Ovary (tissue), 9 donors: ENCODE results near the gene AGXT. TPM values are rescaled to one million over a fixed set of nuclear protein-coding genes. Genes with fewer than 3 reads are reported as not detected.

Experiments used
- DNase-seq, 5 donors: peaks; one replicate each; pipeline ENCODE4 v3.0.0-alpha.2; 2019 to 2020
- H3K27ac ChIP-seq, 2 donors: fragments of 200-600 bp; one replicate each; pipeline versions ENCODE4 v1.5.1 to v1.8.0; 2019 to 2022
- H3K27me3 ChIP-seq: fragments of 200-600 bp; one replicate; pipeline ENCODE4 v1.8.0; 2022
- H3K36me3 ChIP-seq: fragments of 200-600 bp; sonication (generic); one replicate; pipeline ENCODE4 v1.5.1; 2019
- H3K4me1 ChIP-seq: one replicate; pipeline ENCODE4 v1.8.1; 2013; ENCODE audit warnings: mild to moderate bottlenecking, moderate library complexity; ENCODE audit not compliant: insufficient read depth
- H3K4me3 ChIP-seq: fragments of 200-600 bp; sonication (generic); one replicate; pipeline ENCODE4 v1.5.1; 2017
- H3K9me3 ChIP-seq, 2 donors: fragments of 200-600 bp in 1 of 2; sonication (generic) in 1 of 2; one replicate each; pipeline versions ENCODE4 v1.5.1 to v1.8.1; 2013 to 2019; ENCODE audit warnings: mild to moderate bottlenecking in 1 of 2, moderate library complexity in 1 of 2
- EP300 ChIP-seq: sonication (generic); formaldehyde crosslinking; IDR thresholded peaks from one replicate; pipeline ENCODE4 v1.6.1; 2017; ENCODE audit warnings: antibody characterized with exemption
- POLR2A ChIP-seq: fragments of 450-650 bp; IDR thresholded peaks from one replicate; pipeline ENCODE4 v1.6.1; 2017; ENCODE audit warnings: antibody characterized with exemption, mild to moderate bottlenecking, moderate library complexity
- WGBS, 3 donors: extraction: QIAGEN DNeasy Blood & Tissue Kit in 1 of 3; methylation state at CpG; one replicate each; pipeline versions ENCODE4 v1.1.5 to v1.1.7; 2013 to 2017; 5-methylcytosine and 5-hydroxymethylcytosine counted together
- intact Hi-C, 4 donors: fragments of 100-400 bp; cut with DNase I; formaldehyde crosslinking; loops; one replicate each; pipeline versions ENCODE4 v1.11.0 to v1.15.1; 2022 to 2023
- polyA plus RNA-seq, 2 donors: library from polyadenylated mRNA; stranded (reverse); fragments of 200-250 nt in 1 of 2; fragments of 350-450 nt in 1 of 2; fragmentation: Illumina TruSeq in 1 of 2; extraction: RNeasy Lipid Tissue Mini Kit (QIAGEN cat#74804) in 1 of 2; gene quantifications; one replicate each; pipeline ENCODE4 v1.2.3, GENCODE V29; 2013 to 2014
- total RNA-seq, 7 donors: library from RNA; depleted of rRNA in 2 of 7; stranded (reverse); fragments of >200 nt in 2 of 7; fragmentation: NEBNext Ultra II Directional in 3 of 7; extraction: Animal tissue kit (Norgen Biotek cat#: 25700) in 3 of 7; gene quantifications; one replicate each; pipeline versions ENCODE4 v1.1.0 to v1.2.4, GENCODE V29; 2016 to 2023
- TF ChIP-seq, protein P1 (sequence below), 3 donors: fragments of 450-650 bp in 2 of 3; fragments of 200-600 bp in 1 of 3; IDR thresholded peaks; one replicate each; pipeline versions ENCODE4 v1.5.1 to v1.8.0; 2016 to 2022; ENCODE audit warnings: antibody characterized with exemption in 3 of 3, mild to moderate bottlenecking in 1 of 3
- donor health status: DM: no; HTN: no; CAD: no; lungs with moderate emphysema.
- donor health status: DM: no; HTN: no; CAD: no.
- donor health status: Bipolar disorder and iron deficiency.
- donor health status: DM: yes; HTN: yes; CAD: no.
- donor health status: DM: no; HTN: no; CAD: no.
- donor health status: DM: yes; HTN: yes; CAD: no.

Gene AGXT
- total and polyA plus RNA-seq, 9 donors = 0.04 to 0.79 (median 0.25) TPM; not detected in 6

GRCh38 chr2:240825476-240825875 is 43.1 kb upstream of the AGXT start:
- no peak overlapping the region for H3K27ac ChIP-seq
- TF ChIP-seq POLR2A = no peak
- TF ChIP-seq, protein P1, sequence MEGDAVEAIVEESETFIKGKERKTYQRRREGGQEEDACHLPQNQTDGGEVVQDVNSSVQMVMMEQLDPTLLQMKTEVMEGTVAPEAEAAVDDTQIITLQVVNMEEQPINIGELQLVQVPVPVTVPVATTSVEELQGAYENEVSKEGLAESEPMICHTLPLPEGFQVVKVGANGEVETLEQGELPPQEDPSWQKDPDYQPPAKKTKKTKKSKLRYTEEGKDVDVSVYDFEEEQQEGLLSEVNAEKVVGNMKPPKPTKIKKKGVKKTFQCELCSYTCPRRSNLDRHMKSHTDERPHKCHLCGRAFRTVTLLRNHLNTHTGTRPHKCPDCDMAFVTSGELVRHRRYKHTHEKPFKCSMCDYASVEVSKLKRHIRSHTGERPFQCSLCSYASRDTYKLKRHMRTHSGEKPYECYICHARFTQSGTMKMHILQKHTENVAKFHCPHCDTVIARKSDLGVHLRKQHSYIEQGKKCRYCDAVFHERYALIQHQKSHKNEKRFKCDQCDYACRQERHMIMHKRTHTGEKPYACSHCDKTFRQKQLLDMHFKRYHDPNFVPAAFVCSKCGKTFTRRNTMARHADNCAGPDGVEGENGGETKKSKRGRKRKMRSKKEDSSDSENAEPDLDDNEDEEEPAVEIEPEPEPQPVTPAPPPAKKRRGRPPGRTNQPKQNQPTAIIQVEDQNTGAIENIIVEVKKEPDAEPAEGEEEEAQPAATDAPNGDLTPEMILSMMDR (IDR thresholded peaks at IDR 0.05) = no peak
- TF ChIP-seq EP300 = no peak
- no peak for DNase-seq
- 67 to 90% (median 70%) methylated on average over 4 of the region's 4 CpGs for WGBS, 3 donors
- H3K4me3 ChIP-seq = no peak overlapping the region
- no peaks in the 10 kb centered on the region for H3K27me3 ChIP-seq
- H3K36me3 ChIP-seq = no peaks in the 10 kb centered on the region
- H3K4me1 ChIP-seq = peaks cover 1% of the 10 kb centered on the region
- H3K9me3 ChIP-seq = peaks cover 0 to 4% of the 10 kb centered on the region in 2 donors
- intact Hi-C loops = no loop called here

- Histone ChIP-seq H3K36me3 (no peaks in the 10 kb centered on the region), H3K4me1 (peaks cover 6% of the 10 kb centered on the region), H3K9me3 (no peaks in the 10 kb centered on the region), H3K27ac (no peak overlapping the region), H3K27me3 (no peaks in the 10 kb centered on the region), H3K4me3 (no peak overlapping the region)
- intact Hi-C loops = no loop called here
- TF ChIP-seq EP300 = no peak
- TF ChIP-seq, protein P1 (IDR thresholded peaks at IDR 0.05) = no peak
- TF ChIP-seq POLR2A = no peak
- DNase-seq = peak in 3 of 5 donors; percentile 19 to 57 (median 47)
- 14 to 19% (median 16%) methylated on average over 27 of the region's 27 CpGs for WGBS, 3 donors
Observed at GRCh38 chr2:240831594-240832204, 36.9 kb upstream of the AGXT start.

- intact Hi-C loops = no loop called here
- 2 to 4% (median 2%) methylated on average over 40 to 54 of the region's 54 CpGs for WGBS, 3 donors
- peak; percentile 93 to 97 (median 94) for DNase-seq
Observed at GRCh38 chr2:240832205-240832727, 36.4 kb upstream of the AGXT start.

GRCh38 chr2:240832921-240833494 is 35.6 kb upstream of the AGXT start:
- Histone ChIP-seq H3K4me1 (peaks cover 6% of the 10 kb centered on the region), H3K4me3 (no peak overlapping the region), H3K27ac (no peak overlapping the region), H3K27me3 (no peaks in the 10 kb centered on the region), H3K36me3 (no peaks in the 10 kb centered on the region), H3K9me3 (no peaks in the 10 kb centered on the region)
- DNase-seq = peak in 3 of 5 donors; percentile 29 to 50 (median 41)
- TF ChIP-seq, protein P1 (IDR thresholded peaks at IDR 0.05) = no peak
- TF ChIP-seq POLR2A (no peak), EP300 (no peak)
- intact Hi-C loops = no loop called here
- 55 to 62% (median 62%) methylated on average over 13 of the region's 13 CpGs for WGBS, 3 donors

More at GRCh38 chr2:240832205-240832727, 36.4 kb upstream of the AGXT start:
- H3K36me3 ChIP-seq = no peaks in the 10 kb centered on the region
- no peak overlapping the region for H3K27ac ChIP-seq
- H3K9me3 ChIP-seq = no peaks in the 10 kb centered on the region
- H3K4me3 ChIP-seq = no peak overlapping the region
- TF ChIP-seq EP300 (no peak), POLR2A (no peak)
- TF ChIP-seq, protein P1 (IDR thresholded peaks at IDR 0.05) = no peak
- peaks cover 6% of the 10 kb centered on the region for H3K4me1 ChIP-seq
- no peaks in the 10 kb centered on the region for H3K27me3 ChIP-seq
